Right lobe of liver (tissue), 6 donors: ENCODE measurements around the gene IL15RA. TPM values are rescaled to one million over a fixed set of nuclear protein-coding genes. Genes with fewer than 3 reads are reported as not detected.
"Not testable (repeated sequence)": the region's sequence is repeated elsewhere in the genome, so short reads cannot be mapped to it uniquely, and the experiment has no call there.

Source experiments
- ATAC-seq, 4 donors: fragments of 200-7000 bp; cut with Tn5 transposase; one replicate each; pipeline ENCODE4 v1.9.1; 2020; ENCODE audit warnings: mild to moderate bottlenecking in 4 of 4, moderate library complexity in 4 of 4
- DNase-seq, 3 donors: peaks; one replicate each; pipeline ENCODE4 v3.0.0-alpha.2; 2020
- H3K27ac ChIP-seq, 3 donors: fragments of 200-600 bp; one replicate each; pipeline ENCODE4 v1.8.0; 2022
- H3K27me3 ChIP-seq, 2 donors: fragments of 200-600 bp; one replicate each; pipeline ENCODE4 v1.8.0; 2022
- H3K36me3 ChIP-seq, 4 donors: fragments of 200-600 bp; sonication (generic) in 1 of 4; one replicate each; pipeline versions ENCODE4 v1.5.1 to v1.8.0; 2017 to 2022; ENCODE audit warnings: control low read depth in 1 of 4
- H3K4me1 ChIP-seq, 4 donors: fragments of 200-600 bp; sonication (generic) in 1 of 4; one replicate each; pipeline versions ENCODE4 v1.5.1 to v1.8.0; 2017 to 2022; ENCODE audit warnings: control low read depth in 1 of 4
- H3K4me3 ChIP-seq, 3 donors: fragments of 200-600 bp; one replicate each; pipeline ENCODE4 v1.8.0; 2022
- H3K9me3 ChIP-seq, 4 donors: fragments of 200-600 bp; sonication (generic) in 1 of 4; one replicate each; pipeline versions ENCODE4 v1.5.1 to v1.8.0; 2017 to 2022; ENCODE audit warnings: control low read depth in 1 of 4
- POLR2A ChIP-seq: fragments of 450-650 bp; IDR thresholded peaks from one replicate; pipeline ENCODE4 v1.6.1; 2017; ENCODE audit warnings: antibody characterized with exemption, mild to moderate bottlenecking
- WGBS: methylation state at CpG from one replicate; pipeline ENCODE4 v1.1.6; 2018; ENCODE audit warnings: low coverage, low lambda C conversion rate; ENCODE audit not compliant: insufficient coverage; ENCODE audit errors: missing lambda C conversion rate; 5-methylcytosine and 5-hydroxymethylcytosine counted together
- intact Hi-C, 2 donors: fragments of 100-400 bp; cut with DNase I; formaldehyde crosslinking; loops; one replicate each; pipeline versions ENCODE4 v1.11.2 to v1.14.1; 2022
- total RNA-seq, 6 experiments: library from RNA; depleted of rRNA in 2 of 6; stranded (reverse); fragments of >200 nt in 2 of 6; fragmentation: NEBNext Ultra II Directional in 3 of 6; extraction: Animal tissue kit (Norgen Biotek cat#: 25700) in 3 of 6; gene quantifications; one replicate each; pipeline versions ENCODE4 v1.1.0 to v1.2.4, GENCODE V29; 2016 to 2023
- TF ChIP-seq, protein P1 (sequence below), 4 donors: fragments of 200-600 bp in 3 of 4; fragments of 450-650 bp in 1 of 4; IDR thresholded peaks; one replicate each; pipeline versions ENCODE4 v1.5.1 to v1.8.0; 2016 to 2022; ENCODE audit warnings: antibody characterized with exemption in 4 of 4, mild to moderate bottlenecking in 2 of 4
- donor health status: DM: no; HTN: yes; CAD: no.
- donor health status: DM: no; HTN: no; CAD: no.
- donor health status: DM: no; HTN: no; CAD: no.
- donor health status: DM: no; HTN: yes; CAD: no.
- donor health status: DM: no; HTN: yes; CAD: no.

Gene IL15RA
- total RNA-seq, 6 experiments from 2014 or later, result 6.2 to 42.7 (median 13.3) TPM

DNA sequence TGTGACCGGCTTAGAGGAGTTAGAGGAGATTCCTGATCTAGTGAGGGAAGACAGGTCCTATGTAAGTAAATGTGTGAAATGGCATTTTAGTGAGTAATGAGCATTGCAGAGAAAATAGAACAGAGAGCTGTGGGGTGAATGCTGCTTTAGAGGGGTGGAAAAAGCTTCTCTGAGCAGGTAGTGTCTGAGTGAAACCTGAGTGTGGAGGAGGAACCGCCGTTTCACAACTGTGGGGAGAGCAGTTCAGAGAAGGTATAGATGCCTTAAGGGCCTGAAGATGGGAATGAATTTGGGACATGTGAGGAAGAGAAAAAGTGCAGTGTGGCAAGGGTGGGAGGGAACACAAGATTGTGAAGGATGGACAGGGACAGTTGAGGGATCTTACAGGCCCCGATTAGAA lies 65.7 kb downstream of the IL15RA start:
- Histone ChIP-seq H3K4me1 (no peaks in the 10 kb centered on the region), H3K27ac (no peak overlapping the region), H3K9me3 (no peaks in the 10 kb centered on the region), H3K36me3 (peaks cover 11 to 77% (median 38%) of the 10 kb centered on the region in 4 donors), H3K27me3 (no peaks in the 10 kb centered on the region), H3K4me3 (no peak overlapping the region)
- DNase-seq, result no peak
- TF ChIP-seq POLR2A, result no peak
- TF ChIP-seq, protein P1, sequence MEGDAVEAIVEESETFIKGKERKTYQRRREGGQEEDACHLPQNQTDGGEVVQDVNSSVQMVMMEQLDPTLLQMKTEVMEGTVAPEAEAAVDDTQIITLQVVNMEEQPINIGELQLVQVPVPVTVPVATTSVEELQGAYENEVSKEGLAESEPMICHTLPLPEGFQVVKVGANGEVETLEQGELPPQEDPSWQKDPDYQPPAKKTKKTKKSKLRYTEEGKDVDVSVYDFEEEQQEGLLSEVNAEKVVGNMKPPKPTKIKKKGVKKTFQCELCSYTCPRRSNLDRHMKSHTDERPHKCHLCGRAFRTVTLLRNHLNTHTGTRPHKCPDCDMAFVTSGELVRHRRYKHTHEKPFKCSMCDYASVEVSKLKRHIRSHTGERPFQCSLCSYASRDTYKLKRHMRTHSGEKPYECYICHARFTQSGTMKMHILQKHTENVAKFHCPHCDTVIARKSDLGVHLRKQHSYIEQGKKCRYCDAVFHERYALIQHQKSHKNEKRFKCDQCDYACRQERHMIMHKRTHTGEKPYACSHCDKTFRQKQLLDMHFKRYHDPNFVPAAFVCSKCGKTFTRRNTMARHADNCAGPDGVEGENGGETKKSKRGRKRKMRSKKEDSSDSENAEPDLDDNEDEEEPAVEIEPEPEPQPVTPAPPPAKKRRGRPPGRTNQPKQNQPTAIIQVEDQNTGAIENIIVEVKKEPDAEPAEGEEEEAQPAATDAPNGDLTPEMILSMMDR (IDR thresholded peaks at IDR 0.05), result no peak
- intact Hi-C loops, result no loop called here
- 83% methylated on average over 3 of the region's 4 CpGs for WGBS
- ATAC-seq, result no peak

DNA sequence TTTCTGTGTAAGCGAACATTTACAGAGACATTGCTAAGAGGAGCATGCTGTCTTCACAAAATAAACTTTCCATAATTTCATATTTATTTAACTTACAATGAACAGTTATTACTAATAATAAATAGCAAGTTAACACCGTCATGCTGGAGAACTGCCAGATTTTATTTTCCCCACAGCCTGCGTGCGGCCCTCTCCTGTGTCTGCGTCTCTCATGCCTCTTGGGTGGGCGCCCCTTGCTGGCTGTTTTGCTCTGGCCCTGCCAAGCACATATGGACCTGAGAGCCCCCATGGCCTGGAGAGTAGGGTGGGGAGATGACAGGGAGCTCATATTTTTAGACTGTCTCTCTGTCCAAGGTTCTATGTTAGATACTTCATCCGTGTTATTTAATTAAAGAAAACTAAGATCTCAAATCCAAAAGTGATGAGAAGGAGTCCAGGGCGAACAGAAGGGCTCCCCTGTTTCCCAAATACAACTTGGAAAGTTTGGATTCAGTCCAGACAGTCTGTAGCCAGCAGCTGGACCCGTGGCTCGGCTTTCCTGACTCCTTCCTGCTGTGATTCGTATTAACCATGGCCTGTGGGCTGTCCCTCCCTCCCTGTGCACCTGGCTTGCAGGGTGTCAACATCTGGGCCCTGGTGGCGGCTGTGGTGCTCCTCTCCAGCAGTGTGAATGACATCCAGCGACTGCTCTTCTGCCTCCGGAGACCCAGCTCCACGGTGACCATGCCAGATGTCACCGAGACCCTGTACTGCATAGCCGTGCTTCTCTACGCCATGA lies 66.8 kb downstream of the IL15RA start:
- Histone ChIP-seq H3K4me1 (no peaks in the 10 kb centered on the region), H3K27me3 (no peaks in the 10 kb centered on the region), H3K4me3 (no peak overlapping the region), H3K36me3 (peaks cover 10 to 68% (median 34%) of the 10 kb centered on the region in 4 donors), H3K9me3 (no peaks in the 10 kb centered on the region), H3K27ac (no peak overlapping the region)
- intact Hi-C loops, result no loop called here
- no peak for TF ChIP-seq POLR2A
- TF ChIP-seq, protein P1 (IDR thresholded peaks at IDR 0.05), result no peak
- ATAC-seq (no peak), DNase-seq (no peak)
- WGBS, result 75% methylated on average over 9 of the region's 18 CpGs

- ATAC-seq, DNase-seq, H3K4me3 ChIP-seq, H3K27me3 ChIP-seq, H3K27ac ChIP-seq, intact Hi-C loops, H3K9me3 ChIP-seq, H3K4me1 ChIP-seq: not testable (repeated sequence)
- 88% methylated on average over 4 of the region's 7 CpGs for WGBS
- peaks cover 3 to 50% (median 23%) of the 10 kb centered on the region in 4 donors for H3K36me3 ChIP-seq
Measured at GRCh38 chr10:5908676-5909075, 68.7 kb downstream of the IL15RA start.

- Histone ChIP-seq H3K9me3 (no peaks in the 10 kb centered on the region), H3K36me3 (peaks cover 3 to 31% (median 18%) of the 10 kb centered on the region in 4 donors), H3K27ac (no peak overlapping the region), H3K4me1 (peaks cover 0 to 5% (median 0%) of the 10 kb centered on the region in 4 donors), H3K27me3 (no peaks in the 10 kb centered on the region), H3K4me3 (no peak overlapping the region)
- no peak for ATAC-seq
- DNase-seq, result no peak
- WGBS, result 67% methylated on average over 2 of the region's 5 CpGs
- TF ChIP-seq, protein P1 (IDR thresholded peaks at IDR 0.05), result no peak
- TF ChIP-seq POLR2A, result no peak
- intact Hi-C loops, result no loop called here
Measured at GRCh38 chr10:5906651-5907050, 70.7 kb downstream of the IL15RA start.

GRCh38 chr10:5905854-5906507 lies 71.4 kb downstream of the IL15RA start:
- peak in 1 of 3 donors; percentile 29 for DNase-seq
- Histone ChIP-seq H3K9me3 (no peaks in the 10 kb centered on the region), H3K4me1 (peaks cover 0 to 5% (median 0%) of the 10 kb centered on the region in 4 donors), H3K4me3 (no peak overlapping the region), H3K27me3 (no peaks in the 10 kb centered on the region), H3K27ac (no peak overlapping the region), H3K36me3 (peaks cover 3 to 24% (median 15%) of the 10 kb centered on the region in 4 donors)
- TF ChIP-seq POLR2A, result no peak
- TF ChIP-seq, protein P1 (IDR thresholded peaks at IDR 0.05), result no peak
- intact Hi-C loops, result no loop called here
- 32% methylated on average over 3 of the region's 13 CpGs for WGBS
- peak; percentile 66 to 86 (median 76) for ATAC-seq
